ENCODE measurements around the gene PRICKLE2.

Gene PRICKLE2

GRCh38 chr3:64074895-64075679, 150.2 kb downstream of the PRICKLE2 start:
- ATAC-seq = no peak
- TF ChIP-seq ZNF8 (CRISPR knock-in tag; IDR thresholded peaks at IDR 0.05) (peak; percentile 97), OSR1 (CRISPR knock-in tag; IDR thresholded peaks at IDR 0.05) (no peak)

DNA sequence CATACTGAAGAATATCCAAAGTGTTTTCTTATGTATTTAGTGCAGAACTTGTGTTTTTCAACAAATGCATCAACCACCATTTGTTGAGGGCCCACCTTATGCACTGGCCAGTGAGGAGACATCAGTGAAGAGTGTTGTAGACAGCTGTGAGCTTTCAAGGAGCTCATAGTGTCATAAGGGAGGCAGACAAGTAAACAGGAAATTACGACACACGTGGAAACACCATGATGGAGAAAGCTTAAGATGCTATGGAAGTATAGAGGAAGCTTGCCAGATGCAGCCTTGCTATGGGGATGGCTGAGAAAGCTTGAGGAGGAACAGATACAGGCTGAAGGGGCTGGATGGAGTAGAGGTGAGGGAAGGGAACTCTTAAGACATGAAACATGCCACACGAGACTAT, 151.2 kb downstream of the PRICKLE2 start:
- ATAC-seq = no peak
- TF ChIP-seq ZFP30 (CRISPR knock-in tag; IDR thresholded peaks at IDR 0.05) (no peak), ZFP3 (CRISPR knock-in tag; IDR thresholded peaks at IDR 0.05) (no peak), ZC3H10 (CRISPR knock-in tag; IDR thresholded peaks at IDR 0.05) (no peak), GLIS3 (CRISPR knock-in tag; IDR thresholded peaks at IDR 0.05) (no peak), SNAI2 (CRISPR knock-in tag; IDR thresholded peaks at IDR 0.05) (no peak), PPARA (CRISPR knock-in tag; IDR thresholded peaks at IDR 0.05; ENCODE audit: borderline replicate concordance) (no peak), TOX (CRISPR knock-in tag; IDR thresholded peaks at IDR 0.05; ENCODE audit: borderline replicate concordance) (no peak), BACH2 (CRISPR knock-in tag; IDR thresholded peaks at IDR 0.05; ENCODE audit: borderline replicate concordance) (no peak), ZNF565 (CRISPR knock-in tag; conservative IDR thresholded peaks at IDR 0.05; ENCODE audit: low read depth) (no peak), ESRRG (CRISPR knock-in tag; IDR thresholded peaks at IDR 0.05) (no peak), CSDC2 (CRISPR knock-in tag; IDR thresholded peaks at IDR 0.05) (no peak), CREB5 (CRISPR knock-in tag; IDR thresholded peaks at IDR 0.05; ENCODE audit: low read depth) (no peak), TCF4 (CRISPR knock-in tag; IDR thresholded peaks at IDR 0.05; ENCODE audit: borderline replicate concordance) (no peak), ZNF70 (CRISPR knock-in tag; IDR thresholded peaks at IDR 0.05) (no peak), OSR1 (CRISPR knock-in tag; IDR thresholded peaks at IDR 0.05) (no peak), RARB (CRISPR knock-in tag; IDR thresholded peaks at IDR 0.05) (no peak)
- TF ChIP-seq, protein P1, sequence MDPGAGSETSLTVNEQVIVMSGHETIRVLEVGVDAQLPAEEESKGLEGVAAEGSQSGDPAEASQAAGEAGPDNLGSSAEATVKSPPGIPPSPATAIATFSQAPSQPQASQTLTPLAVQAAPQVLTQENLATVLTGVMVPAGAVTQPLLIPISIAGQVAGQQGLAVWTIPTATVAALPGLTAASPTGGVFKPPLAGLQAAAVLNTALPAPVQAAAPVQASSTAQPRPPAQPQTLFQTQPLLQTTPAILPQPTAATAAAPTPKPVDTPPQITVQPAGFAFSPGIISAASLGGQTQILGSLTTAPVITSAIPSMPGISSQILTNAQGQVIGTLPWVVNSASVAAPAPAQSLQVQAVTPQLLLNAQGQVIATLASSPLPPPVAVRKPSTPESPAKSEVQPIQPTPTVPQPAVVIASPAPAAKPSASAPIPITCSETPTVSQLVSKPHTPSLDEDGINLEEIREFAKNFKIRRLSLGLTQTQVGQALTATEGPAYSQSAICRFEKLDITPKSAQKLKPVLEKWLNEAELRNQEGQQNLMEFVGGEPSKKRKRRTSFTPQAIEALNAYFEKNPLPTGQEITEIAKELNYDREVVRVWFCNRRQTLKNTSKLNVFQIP (CRISPR knock-in tag; IDR thresholded peaks at IDR 0.05; ENCODE audit: borderline replicate concordance, low read depth) = no peak
- TF ChIP-seq, protein P2, sequence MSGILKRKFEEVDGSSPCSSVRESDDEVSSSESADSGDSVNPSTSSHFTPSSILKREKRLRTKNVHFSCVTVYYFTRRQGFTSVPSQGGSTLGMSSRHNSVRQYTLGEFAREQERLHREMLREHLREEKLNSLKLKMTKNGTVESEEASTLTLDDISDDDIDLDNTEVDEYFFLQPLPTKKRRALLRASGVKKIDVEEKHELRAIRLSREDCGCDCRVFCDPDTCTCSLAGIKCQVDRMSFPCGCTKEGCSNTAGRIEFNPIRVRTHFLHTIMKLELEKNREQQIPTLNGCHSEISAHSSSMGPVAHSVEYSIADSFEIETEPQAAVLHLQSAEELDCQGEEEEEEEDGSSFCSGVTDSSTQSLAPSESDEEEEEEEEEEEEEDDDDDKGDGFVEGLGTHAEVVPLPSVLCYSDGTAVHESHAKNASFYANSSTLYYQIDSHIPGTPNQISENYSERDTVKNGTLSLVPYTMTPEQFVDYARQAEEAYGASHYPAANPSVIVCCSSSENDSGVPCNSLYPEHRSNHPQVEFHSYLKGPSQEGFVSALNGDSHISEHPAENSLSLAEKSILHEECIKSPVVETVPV (CRISPR knock-in tag; IDR thresholded peaks at IDR 0.05) = no peak
- TF ChIP-seq, protein P3, sequence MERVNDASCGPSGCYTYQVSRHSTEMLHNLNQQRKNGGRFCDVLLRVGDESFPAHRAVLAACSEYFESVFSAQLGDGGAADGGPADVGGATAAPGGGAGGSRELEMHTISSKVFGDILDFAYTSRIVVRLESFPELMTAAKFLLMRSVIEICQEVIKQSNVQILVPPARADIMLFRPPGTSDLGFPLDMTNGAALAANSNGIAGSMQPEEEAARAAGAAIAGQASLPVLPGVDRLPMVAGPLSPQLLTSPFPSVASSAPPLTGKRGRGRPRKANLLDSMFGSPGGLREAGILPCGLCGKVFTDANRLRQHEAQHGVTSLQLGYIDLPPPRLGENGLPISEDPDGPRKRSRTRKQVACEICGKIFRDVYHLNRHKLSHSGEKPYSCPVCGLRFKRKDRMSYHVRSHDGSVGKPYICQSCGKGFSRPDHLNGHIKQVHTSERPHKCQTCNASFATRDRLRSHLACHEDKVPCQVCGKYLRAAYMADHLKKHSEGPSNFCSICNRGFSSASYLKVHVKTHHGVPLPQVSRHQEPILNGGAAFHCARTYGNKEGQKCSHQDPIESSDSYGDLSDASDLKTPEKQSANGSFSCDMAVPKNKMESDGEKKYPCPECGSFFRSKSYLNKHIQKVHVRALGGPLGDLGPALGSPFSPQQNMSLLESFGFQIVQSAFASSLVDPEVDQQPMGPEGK (CRISPR knock-in tag; IDR thresholded peaks at IDR 0.05; ENCODE audit: borderline replicate concordance) = no peak
- TF ChIP-seq, protein P4, sequence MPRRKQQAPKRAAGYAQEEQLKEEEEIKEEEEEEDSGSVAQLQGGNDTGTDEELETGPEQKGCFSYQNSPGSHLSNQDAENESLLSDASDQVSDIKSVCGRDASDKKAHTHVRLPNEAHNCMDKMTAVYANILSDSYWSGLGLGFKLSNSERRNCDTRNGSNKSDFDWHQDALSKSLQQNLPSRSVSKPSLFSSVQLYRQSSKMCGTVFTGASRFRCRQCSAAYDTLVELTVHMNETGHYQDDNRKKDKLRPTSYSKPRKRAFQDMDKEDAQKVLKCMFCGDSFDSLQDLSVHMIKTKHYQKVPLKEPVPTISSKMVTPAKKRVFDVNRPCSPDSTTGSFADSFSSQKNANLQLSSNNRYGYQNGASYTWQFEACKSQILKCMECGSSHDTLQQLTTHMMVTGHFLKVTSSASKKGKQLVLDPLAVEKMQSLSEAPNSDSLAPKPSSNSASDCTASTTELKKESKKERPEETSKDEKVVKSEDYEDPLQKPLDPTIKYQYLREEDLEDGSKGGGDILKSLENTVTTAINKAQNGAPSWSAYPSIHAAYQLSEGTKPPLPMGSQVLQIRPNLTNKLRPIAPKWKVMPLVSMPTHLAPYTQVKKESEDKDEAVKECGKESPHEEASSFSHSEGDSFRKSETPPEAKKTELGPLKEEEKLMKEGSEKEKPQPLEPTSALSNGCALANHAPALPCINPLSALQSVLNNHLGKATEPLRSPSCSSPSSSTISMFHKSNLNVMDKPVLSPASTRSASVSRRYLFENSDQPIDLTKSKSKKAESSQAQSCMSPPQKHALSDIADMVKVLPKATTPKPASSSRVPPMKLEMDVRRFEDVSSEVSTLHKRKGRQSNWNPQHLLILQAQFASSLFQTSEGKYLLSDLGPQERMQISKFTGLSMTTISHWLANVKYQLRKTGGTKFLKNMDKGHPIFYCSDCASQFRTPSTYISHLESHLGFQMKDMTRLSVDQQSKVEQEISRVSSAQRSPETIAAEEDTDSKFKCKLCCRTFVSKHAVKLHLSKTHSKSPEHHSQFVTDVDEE (CRISPR knock-in tag; IDR thresholded peaks at IDR 0.05) = no peak

DNA sequence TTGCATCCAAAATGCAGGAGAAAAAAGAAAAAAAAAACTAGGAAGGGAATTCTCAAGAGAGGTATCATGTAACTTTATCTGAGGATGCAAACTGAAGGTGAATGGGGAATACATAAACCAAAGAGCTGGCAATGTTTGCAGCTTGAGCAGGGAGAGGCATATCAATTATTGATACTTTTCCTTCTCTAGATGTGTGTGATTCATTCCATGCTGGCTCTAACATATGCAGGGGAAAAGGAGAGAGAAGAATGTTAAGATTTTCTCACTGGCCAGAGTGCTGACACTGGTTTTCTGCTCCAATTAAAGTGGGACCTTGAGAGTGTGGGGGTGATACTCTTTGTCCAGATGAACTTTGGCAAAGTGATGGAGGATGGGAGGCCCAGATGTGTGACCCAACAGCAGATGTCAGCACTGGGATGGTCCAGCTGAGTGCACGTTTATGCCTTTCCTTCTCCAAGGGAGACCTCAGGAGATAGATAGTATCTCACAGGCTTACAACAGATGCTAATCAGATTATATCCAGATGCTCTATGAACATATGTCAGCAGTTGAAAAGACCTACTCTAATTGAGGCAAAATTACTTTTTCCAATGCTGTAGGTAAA, 152.0 kb downstream of the PRICKLE2 start:
- peak; percentile 54; the same call in 1 of the 3 replicates for ATAC-seq
- peak; percentile 68; the same call in 1 of the 2 replicates for TF ChIP-seq TCF4 (CRISPR knock-in tag; IDR thresholded peaks at IDR 0.05; ENCODE audit: borderline replicate concordance)
- TF ChIP-seq ZFP3 (CRISPR knock-in tag; IDR thresholded peaks at IDR 0.05) = no peak
- TF ChIP-seq ESRRG (CRISPR knock-in tag; IDR thresholded peaks at IDR 0.05) = no peak
- no peak for TF ChIP-seq CSDC2 (CRISPR knock-in tag; IDR thresholded peaks at IDR 0.05)
- TF ChIP-seq GLIS3 (CRISPR knock-in tag; IDR thresholded peaks at IDR 0.05) = no peak
- TF ChIP-seq, protein P2 (CRISPR knock-in tag; IDR thresholded peaks at IDR 0.05) = no peak
- TF ChIP-seq OSR1 (CRISPR knock-in tag; IDR thresholded peaks at IDR 0.05) = no peak

All from SK-N-SH treated with all-trans-retinoic acid at 6 μM for 48 hours (cell line).